DMS53 (cell line): Measurements from ENCODE around the gene IL37.
A peak's percentile ranks its signal among the peaks of the same experiment; 100 is the strongest.

Experiments
- DNase-seq: peaks from one replicate; lab custom pipeline; 2025; lab: John Stamatoyannopoulos, UW

Gene IL37

DNA sequence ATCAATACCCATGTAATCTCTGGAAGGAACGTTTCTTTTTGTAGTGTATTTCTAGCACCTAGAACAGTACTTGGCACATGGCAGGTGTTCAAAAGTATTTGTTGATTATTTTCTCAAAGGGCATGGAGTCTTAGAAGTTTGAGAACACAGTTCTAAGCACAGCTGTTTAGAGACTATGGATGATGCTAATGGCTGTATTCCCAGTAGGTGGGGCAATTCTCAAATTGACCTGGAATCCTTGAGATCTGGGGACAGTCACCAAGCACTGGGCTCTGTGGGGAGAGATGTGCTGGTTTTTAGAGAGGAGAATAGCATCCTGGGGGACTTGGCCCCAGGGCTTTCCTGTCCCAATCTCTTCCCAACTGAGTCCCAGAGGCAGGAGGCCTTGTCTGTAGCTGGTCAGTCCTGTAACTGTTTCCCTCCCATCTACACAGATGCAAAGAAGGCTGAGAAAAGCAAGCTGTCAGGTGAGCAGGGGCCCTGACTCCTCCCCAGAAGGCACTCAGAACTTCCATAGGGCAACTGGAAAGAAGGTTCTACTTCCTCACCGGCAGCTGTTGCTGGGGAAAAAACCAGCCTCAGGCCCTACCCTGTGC lies 49.4 kb downstream of the IL37 start:
- DNase-seq = no peak

DNA sequence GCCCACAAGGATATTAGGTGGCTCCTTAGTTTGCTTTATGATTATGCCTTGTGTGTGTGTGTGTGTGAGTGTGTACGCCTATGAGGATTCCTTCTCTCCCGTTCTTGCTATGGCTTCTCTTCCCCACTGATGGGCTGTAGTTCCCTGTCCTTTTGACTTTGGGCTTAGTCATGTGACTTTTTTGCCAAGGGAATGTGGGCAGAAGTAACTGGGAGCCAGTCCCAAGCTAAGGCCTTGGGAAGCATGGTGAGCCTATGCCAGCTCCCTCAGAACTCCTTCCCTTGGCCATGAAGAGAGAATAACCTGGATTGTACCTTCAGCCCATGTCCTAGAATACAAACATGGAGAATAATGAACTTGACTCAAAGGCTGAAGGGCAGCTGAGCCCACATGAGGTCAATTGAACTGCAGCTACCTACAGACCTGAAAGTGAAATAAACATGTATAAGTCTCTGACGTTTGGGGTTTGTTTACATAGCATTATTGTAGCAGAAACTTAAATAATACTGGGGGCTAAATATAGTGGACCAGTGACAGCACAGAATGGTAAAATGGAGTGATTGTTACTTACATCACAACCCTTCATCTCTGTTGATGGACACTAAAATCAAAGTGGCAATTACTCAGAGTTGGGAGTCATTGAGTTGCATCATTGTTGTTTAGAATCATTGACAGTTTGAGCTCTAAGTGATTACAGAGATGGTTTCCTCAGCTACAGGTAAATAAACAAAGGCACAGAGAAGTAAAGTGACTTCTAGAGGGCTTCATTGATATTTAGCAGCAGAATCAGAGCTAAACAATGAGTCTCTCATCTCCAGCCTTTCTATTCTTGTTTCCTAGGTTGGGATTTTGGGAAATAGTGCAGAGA lies 51.6 kb downstream of the IL37 start:
- DNase-seq = peak; percentile 61

DNA sequence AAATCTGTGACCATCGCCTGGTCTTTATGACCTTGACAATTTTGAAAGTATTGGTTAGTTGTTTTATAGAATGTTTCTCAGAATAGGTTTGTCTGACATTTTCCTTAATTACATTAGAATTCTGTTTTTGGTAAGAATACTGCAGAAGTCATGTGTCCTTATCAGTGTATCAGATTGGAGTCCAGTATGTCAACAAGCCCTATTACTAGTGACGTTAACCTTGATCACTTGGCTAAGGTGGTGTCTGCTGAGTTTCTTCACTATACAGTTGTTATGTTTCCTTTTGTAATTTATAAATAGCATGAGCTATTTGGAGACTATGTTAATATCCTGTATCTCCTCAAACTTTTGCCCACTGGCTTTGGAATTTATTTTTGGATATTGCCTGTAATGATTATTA lies 56.1 kb downstream of the IL37 start:
- DNase-seq = no peak
